GM19324 (cell line): ENCODE results near the gene DBNDD2.

Experiments used
- ATAC-seq: cut with Tn5 transposase; IDR thresholded peaks from one replicate; pipeline ENCODE4 v1.9.1; 2021; ENCODE audit warnings: mild to moderate bottlenecking, moderate library complexity; ENCODE audit not compliant: unreplicated experiment, low FRiP score

The DBNDD2 gene

GRCh38 chr20:45377269-45377668 is 30.8 kb upstream of the DBNDD2 start:
- no peak for ATAC-seq

- ATAC-seq = no peak
Observed at GRCh38 chr20:45378191-45378590, 29.9 kb upstream of the DBNDD2 start, which contains the start of gene TP53TG5. TP53TG5 (minus strand) TSS chr20:45378325; CDS start chr20:45378236, 89 bp downstream.

GRCh38 chr20:45387274-45387673 is 20.8 kb upstream of the DBNDD2 start:
- ATAC-seq = no peak

- ATAC-seq = no peak
Observed at GRCh38 chr20:45390931-45391330, 17.2 kb upstream of the DBNDD2 start.

GRCh38 chr20:45391559-45391958 is 16.5 kb upstream of the DBNDD2 start:
- no peak for ATAC-seq

GRCh38 chr20:45392733-45393132 is 15.4 kb upstream of the DBNDD2 start:
- no peak for ATAC-seq

- ATAC-seq = no peak
Observed at GRCh38 chr20:45394221-45395113, 13.6 kb upstream of the DBNDD2 start.

- ATAC-seq = no peak
Observed at GRCh38 chr20:45395114-45395415, 13.0 kb upstream of the DBNDD2 start.

- no peak for ATAC-seq
Observed at GRCh38 chr20:45399018-45399417, 9.1 kb upstream of the DBNDD2 start.

GRCh38 chr20:45400346-45401031 is 7.6 kb upstream of the DBNDD2 start:
- ATAC-seq = no peak

GRCh38 chr20:45402946-45403345 is 5.1 kb upstream of the DBNDD2 start:
- no peak for ATAC-seq

GRCh38 chr20:45404438-45404837 is 3.7 kb upstream of the DBNDD2 start:
- no peak for ATAC-seq

- no peak for ATAC-seq
Observed at GRCh38 chr20:45405571-45406259, 2.4 kb upstream of the DBNDD2 start.

- no peak for ATAC-seq
Observed at GRCh38 chr20:45406260-45407066, 1.6 kb upstream of the DBNDD2 start.

GRCh38 chr20:45407067-45407745 is 883 bp upstream of the DBNDD2 start:
- no peak for ATAC-seq

- ATAC-seq = no peak
Observed at GRCh38 chr20:45408646-45409213, 641 bp downstream of the DBNDD2 start.

- no peak for ATAC-seq
Observed at GRCh38 chr20:45409521-45410272, 1.6 kb downstream of the DBNDD2 start.

- ATAC-seq = no peak
Observed at GRCh38 chr20:45410887-45411286, 2.8 kb downstream of the DBNDD2 start.

- no peak for ATAC-seq
Observed at GRCh38 chr20:45412653-45413052, 4.6 kb downstream of the DBNDD2 start.
